Measurements from ENCODE around the gene PCDHA1. TPM values are rescaled to one million over a fixed set of nuclear protein-coding genes. Genes with fewer than 3 reads are reported as not detected.
A peak's percentile ranks its signal among the peaks of the same experiment; 100 is the strongest.

PCDHA1 gene
- total and polyA plus RNA-seq, 2 experiments from 2014 or later, result 0.81 to 1.6 TPM

- Histone ChIP-seq H3K36me3 (ENCODE audit: insufficient read depth) (no peaks in the 10 kb centered on the region), H3F3A (replicated peaks; ENCODE audit: low read depth) (no peaks in the 10 kb centered on the region), H3K9me2 (ENCODE audit: insufficient read depth) (no peaks in the 10 kb centered on the region), H3K27ac (ENCODE audit: low read depth) (no peak overlapping the region), H3K79me2 (replicated peaks; ENCODE audit: insufficient read depth) (no peaks in the 10 kb centered on the region), H3K4me2 (peak overlapping the region; percentile 99), H4K20me1 (replicated peaks; ENCODE audit: insufficient read depth) (peaks cover 17% of the 10 kb centered on the region), H3K4me1 (ENCODE audit: insufficient read depth) (peaks cover 6% of the 10 kb centered on the region), H2AFZ (peak overlapping the region; percentile 95), H3K4me3 (peak overlapping the region; percentile 67), H3K27me3 (ENCODE audit: insufficient read depth) (peaks cover 49% of the 10 kb centered on the region)
- Mint-ChIP-seq H3K27ac (no peak overlapping the region; the same call in 1 of the 2 replicates), H3K9me3 (no peaks in the 10 kb centered on the region), H3K4me1 (peaks cover 23% of the 10 kb centered on the region), H3K4me3 (peak overlapping the region; percentile 83), H3K36me3 (ENCODE audit: low read depth) (peaks cover 5% of the 10 kb centered on the region; the same call in 1 of the 3 replicates), H3K27me3 (ENCODE audit: insufficient read depth, low read depth, poor library complexity) (peaks cover 28% of the 10 kb centered on the region)
- ATAC-seq, result peak; percentile 92
- TF ChIP-seq EZH2phosphoT487 (IDR thresholded peaks at IDR 0.05; ENCODE audit: unreplicated experiment) (no peak), ZNF114 (CRISPR knock-in tag; IDR thresholded peaks at IDR 0.05) (no peak), CREB1 (CRISPR knock-in tag; IDR thresholded peaks at IDR 0.05; ENCODE audit: low read depth) (no peak), POLR2AphosphoS5 (IDR thresholded peaks at IDR 0.05; ENCODE audit: low read depth) (peak; percentile 48; the same call in 1 of the 2 replicates), ZNF462 (CRISPR knock-in tag; IDR thresholded peaks at IDR 0.05) (no peak), ETS1 (IDR thresholded peaks at IDR 0.05) (no peak)
- TF ChIP-seq, protein P1, sequence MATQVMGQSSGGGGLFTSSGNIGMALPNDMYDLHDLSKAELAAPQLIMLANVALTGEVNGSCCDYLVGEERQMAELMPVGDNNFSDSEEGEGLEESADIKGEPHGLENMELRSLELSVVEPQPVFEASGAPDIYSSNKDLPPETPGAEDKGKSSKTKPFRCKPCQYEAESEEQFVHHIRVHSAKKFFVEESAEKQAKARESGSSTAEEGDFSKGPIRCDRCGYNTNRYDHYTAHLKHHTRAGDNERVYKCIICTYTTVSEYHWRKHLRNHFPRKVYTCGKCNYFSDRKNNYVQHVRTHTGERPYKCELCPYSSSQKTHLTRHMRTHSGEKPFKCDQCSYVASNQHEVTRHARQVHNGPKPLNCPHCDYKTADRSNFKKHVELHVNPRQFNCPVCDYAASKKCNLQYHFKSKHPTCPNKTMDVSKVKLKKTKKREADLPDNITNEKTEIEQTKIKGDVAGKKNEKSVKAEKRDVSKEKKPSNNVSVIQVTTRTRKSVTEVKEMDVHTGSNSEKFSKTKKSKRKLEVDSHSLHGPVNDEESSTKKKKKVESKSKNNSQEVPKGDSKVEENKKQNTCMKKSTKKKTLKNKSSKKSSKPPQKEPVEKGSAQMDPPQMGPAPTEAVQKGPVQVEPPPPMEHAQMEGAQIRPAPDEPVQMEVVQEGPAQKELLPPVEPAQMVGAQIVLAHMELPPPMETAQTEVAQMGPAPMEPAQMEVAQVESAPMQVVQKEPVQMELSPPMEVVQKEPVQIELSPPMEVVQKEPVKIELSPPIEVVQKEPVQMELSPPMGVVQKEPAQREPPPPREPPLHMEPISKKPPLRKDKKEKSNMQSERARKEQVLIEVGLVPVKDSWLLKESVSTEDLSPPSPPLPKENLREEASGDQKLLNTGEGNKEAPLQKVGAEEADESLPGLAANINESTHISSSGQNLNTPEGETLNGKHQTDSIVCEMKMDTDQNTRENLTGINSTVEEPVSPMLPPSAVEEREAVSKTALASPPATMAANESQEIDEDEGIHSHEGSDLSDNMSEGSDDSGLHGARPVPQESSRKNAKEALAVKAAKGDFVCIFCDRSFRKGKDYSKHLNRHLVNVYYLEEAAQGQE (IDR thresholded peaks at IDR 0.05; ENCODE audit: unreplicated experiment), result no peak
- TF ChIP-seq, protein P2, sequence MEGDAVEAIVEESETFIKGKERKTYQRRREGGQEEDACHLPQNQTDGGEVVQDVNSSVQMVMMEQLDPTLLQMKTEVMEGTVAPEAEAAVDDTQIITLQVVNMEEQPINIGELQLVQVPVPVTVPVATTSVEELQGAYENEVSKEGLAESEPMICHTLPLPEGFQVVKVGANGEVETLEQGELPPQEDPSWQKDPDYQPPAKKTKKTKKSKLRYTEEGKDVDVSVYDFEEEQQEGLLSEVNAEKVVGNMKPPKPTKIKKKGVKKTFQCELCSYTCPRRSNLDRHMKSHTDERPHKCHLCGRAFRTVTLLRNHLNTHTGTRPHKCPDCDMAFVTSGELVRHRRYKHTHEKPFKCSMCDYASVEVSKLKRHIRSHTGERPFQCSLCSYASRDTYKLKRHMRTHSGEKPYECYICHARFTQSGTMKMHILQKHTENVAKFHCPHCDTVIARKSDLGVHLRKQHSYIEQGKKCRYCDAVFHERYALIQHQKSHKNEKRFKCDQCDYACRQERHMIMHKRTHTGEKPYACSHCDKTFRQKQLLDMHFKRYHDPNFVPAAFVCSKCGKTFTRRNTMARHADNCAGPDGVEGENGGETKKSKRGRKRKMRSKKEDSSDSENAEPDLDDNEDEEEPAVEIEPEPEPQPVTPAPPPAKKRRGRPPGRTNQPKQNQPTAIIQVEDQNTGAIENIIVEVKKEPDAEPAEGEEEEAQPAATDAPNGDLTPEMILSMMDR (conservative IDR thresholded peaks at IDR 0.05; ENCODE audit: low read depth in 2 of 2), result peak; percentile 64 to 93
- peak; percentile 98 for DNase-seq (ENCODE audit: low spot score)
Observed at GRCh38 chr5:140926443-140927227, 140.7 kb downstream of the PCDHA1 start.
